ENCODE data around the gene PCCA. TPM values are rescaled to one million over a fixed set of nuclear protein-coding genes. Genes with fewer than 3 reads are reported as not detected.

Gene PCCA
- total and polyA plus RNA-seq, 2 donors (not counting 1 experiment from before 2014, with no cell fraction given), result 4.8 to 17.4 TPM

GRCh38 chr13:100559886-100560285, 471.0 kb downstream of the PCCA start:
- Mint-ChIP-seq H3K27ac (no peak overlapping the region), H3K4me3 (no peak overlapping the region), H3K9me3 (ENCODE audit: insufficient read depth) (no peaks in the 10 kb centered on the region), H3K4me1 (no peaks in the 10 kb centered on the region), H3K27me3 (no peaks in the 10 kb centered on the region)
- Histone ChIP-seq H2AFZ (ENCODE audit: insufficient read depth, low read depth, low read length, poor library complexity, severe bottlenecking) (no peak overlapping the region), H3K4me3 (ENCODE audit: control extremely low read depth in 1 of 5, extremely low read depth in 1 of 5, insufficient read depth in 1 of 5, low read depth in 2 of 5, low read length in 4 of 5) (no peak overlapping the region), H3K9ac (ENCODE audit: low read length) (no peak overlapping the region), H3K4me2 (replicated peaks; ENCODE audit: low read depth, low read length, poor library complexity, severe bottlenecking) (no peak overlapping the region), H3K27me3 (replicated peaks in 1 of 4; ENCODE audit: control extremely low read depth in 1 of 4, control insufficient read depth in 3 of 4, insufficient read depth in 4 of 4, low read length in 3 of 4) (no peaks in the 10 kb centered on the region), H3K79me2 (ENCODE audit: control insufficient read depth, insufficient read depth, low read length) (no peaks in the 10 kb centered on the region), H3K27ac (ENCODE audit: low read length in 2 of 2) (no peak overlapping the region), H3K4me1 (ENCODE audit: control insufficient read depth in 2 of 2, insufficient read depth in 2 of 2, low read length in 2 of 2) (no peaks in the 10 kb centered on the region), H3K9me3 (ENCODE audit: control extremely low read depth in 1 of 3, control insufficient read depth in 2 of 3, insufficient read depth in 1 of 3, low read length in 2 of 3) (no peaks in the 10 kb centered on the region), H3K36me3 (replicated peaks in 1 of 2; ENCODE audit: control extremely low read depth in 1 of 2, control insufficient read depth in 1 of 2, extremely low read depth in 1 of 2, insufficient read depth in 2 of 2, low read length in 1 of 2) (no peaks in the 10 kb centered on the region), H4K20me1 (ENCODE audit: control insufficient read depth, insufficient read depth, low read length, poor library complexity, severe bottlenecking) (no peaks in the 10 kb centered on the region)
- WGBS (ENCODE audit: insufficient coverage), result 96% methylated on average over 4 of the region's 8 CpGs
- POLR2A ChIA-PET, result no interaction called here
- intact Hi-C loops (cut with micrococcal nuclease), result no loop called here
- DNase-seq (no peak), ATAC-seq (ENCODE audit: low read depth) (no peak)
- TF ChIP-seq CTCF (IDR thresholded peaks at IDR 0.05) (no peak), EZH2 (IDR thresholded peaks at IDR 0.05; ENCODE audit: borderline replicate concordance, insufficient read depth, low read depth, low read length, poor library complexity, severe bottlenecking) (no peak)
- CTCF ChIA-PET, result interaction anchor here (1.4 kb wide), 1 partner anchor 12 kb away, joined by 8 read pairs; no protein-coding TSS in a partner anchor

- H2AFZ ChIP-seq (ENCODE audit: insufficient read depth, low read depth, low read length, poor library complexity, severe bottlenecking), result no peak overlapping the region
- TF ChIP-seq EZH2 (IDR thresholded peaks at IDR 0.05; ENCODE audit: borderline replicate concordance, insufficient read depth, low read depth, low read length, poor library complexity, severe bottlenecking) (no peak), CTCF (IDR thresholded peaks at IDR 0.05) (no peak)
- no peak overlapping the region for H3K4me2 ChIP-seq (replicated peaks; ENCODE audit: low read depth, low read length, poor library complexity, severe bottlenecking)
- no peaks in the 10 kb centered on the region for H3K36me3 ChIP-seq (replicated peaks in 1 of 2; ENCODE audit: control extremely low read depth in 1 of 2, control insufficient read depth in 1 of 2, extremely low read depth in 1 of 2, insufficient read depth in 2 of 2, low read length in 1 of 2)
- ATAC-seq (ENCODE audit: low read depth) (no peak), DNase-seq (no peak)
- no peaks in the 10 kb centered on the region for H3K4me1 ChIP-seq (ENCODE audit: control insufficient read depth in 2 of 2, insufficient read depth in 2 of 2, low read length in 2 of 2)
- H3K4me3 Mint-ChIP-seq, result no peak overlapping the region
- H4K20me1 ChIP-seq (ENCODE audit: control insufficient read depth, insufficient read depth, low read length, poor library complexity, severe bottlenecking), result no peaks in the 10 kb centered on the region
- intact Hi-C loops (cut with micrococcal nuclease), result no loop called here
- no peaks in the 10 kb centered on the region for H3K9me3 Mint-ChIP-seq (ENCODE audit: insufficient read depth)
- H3K27me3 Mint-ChIP-seq, result no peaks in the 10 kb centered on the region
- CTCF ChIA-PET, result interaction anchor here (1.4 kb wide), 1 partner anchor 12 kb away, joined by 8 read pairs; no protein-coding TSS in a partner anchor
- POLR2A ChIA-PET, result no interaction called here
- H3K27ac ChIP-seq (ENCODE audit: low read length in 2 of 2), result no peak overlapping the region
- H3K27ac Mint-ChIP-seq, result no peak overlapping the region
- WGBS (ENCODE audit: insufficient coverage), result 96% methylated on average over 12 of the region's 15 CpGs
- H3K9me3 ChIP-seq (ENCODE audit: control extremely low read depth in 1 of 3, control insufficient read depth in 2 of 3, insufficient read depth in 1 of 3, low read length in 2 of 3), result peaks cover 0 to 2% (median 0%) of the 10 kb centered on the region in 3 donors
- no peaks in the 10 kb centered on the region for H3K79me2 ChIP-seq (ENCODE audit: control insufficient read depth, insufficient read depth, low read length)
- no peaks in the 10 kb centered on the region for H3K27me3 ChIP-seq (replicated peaks in 1 of 4; ENCODE audit: control extremely low read depth in 1 of 4, control insufficient read depth in 3 of 4, insufficient read depth in 4 of 4, low read length in 3 of 4)
- no peak overlapping the region for H3K9ac ChIP-seq (ENCODE audit: low read length)
- no peak overlapping the region for H3K4me3 ChIP-seq (ENCODE audit: control extremely low read depth in 1 of 5, extremely low read depth in 1 of 5, insufficient read depth in 1 of 5, low read depth in 2 of 5, low read length in 4 of 5)
- H3K4me1 Mint-ChIP-seq, result no peaks in the 10 kb centered on the region
These were observed 471.7 kb downstream of the PCCA start for GRCh38 chr13:100560498-100561157.
